HUES48 (cell line): ENCODE results near the gene PCDH17.

Source experiments
- H3K27ac ChIP-seq: one replicate; pipeline ENCODE4 v1.7.0; 2013; ENCODE audit warnings: low read depth, low read length, inconsistent platforms
- H3K27me3 ChIP-seq: 2 replicates; pipeline ENCODE4 v1.6.1; 2013; ENCODE audit warnings: mild to moderate bottlenecking, low read length; ENCODE audit not compliant: control insufficient read depth, insufficient read depth
- H3K36me3 ChIP-seq: 2 replicates; pipeline ENCODE4 v1.6.1; 2013; ENCODE audit warnings: low read length; ENCODE audit not compliant: control insufficient read depth, insufficient read depth
- H3K4me1 ChIP-seq: 2 replicates; pipeline ENCODE4 v1.6.1; 2013; ENCODE audit warnings: mild to moderate bottlenecking, low read length; ENCODE audit not compliant: control insufficient read depth, insufficient read depth
- H3K4me3 ChIP-seq: 2 replicates; pipeline ENCODE4 v1.5.1; 2013; ENCODE audit warnings: mild to moderate bottlenecking, low read depth, low read length
- H3K9ac ChIP-seq: 2 replicates; pipeline ENCODE4 v1.6.1; 2013; ENCODE audit warnings: mild to moderate bottlenecking, low read depth, low read length, moderate library complexity
- H3K9me3 ChIP-seq: 2 replicates; pipeline ENCODE4 v1.6.1; 2013; ENCODE audit warnings: low read length; ENCODE audit not compliant: control insufficient read depth, insufficient read depth

PCDH17 gene

GRCh38 chr13:57675526-57675925 is 44.0 kb downstream of the PCDH17 start:
- no peak overlapping the region for H3K4me3 ChIP-seq
- no peak overlapping the region for H3K27ac ChIP-seq
- H3K27me3 ChIP-seq = no peaks in the 10 kb centered on the region
- H3K9me3 ChIP-seq = no peaks in the 10 kb centered on the region
- H3K4me1 ChIP-seq = peaks cover 30% of the 10 kb centered on the region
- no peak overlapping the region for H3K9ac ChIP-seq
- H3K36me3 ChIP-seq = no peaks in the 10 kb centered on the region

GRCh38 chr13:57680609-57681008 is 49.1 kb downstream of the PCDH17 start:
- Histone ChIP-seq H3K36me3 (no peaks in the 10 kb centered on the region), H3K27me3 (no peaks in the 10 kb centered on the region), H3K27ac (no peak overlapping the region), H3K4me1 (peaks cover 23% of the 10 kb centered on the region), H3K9ac (no peak overlapping the region), H3K9me3 (no peaks in the 10 kb centered on the region), H3K4me3 (no peak overlapping the region)

DNA sequence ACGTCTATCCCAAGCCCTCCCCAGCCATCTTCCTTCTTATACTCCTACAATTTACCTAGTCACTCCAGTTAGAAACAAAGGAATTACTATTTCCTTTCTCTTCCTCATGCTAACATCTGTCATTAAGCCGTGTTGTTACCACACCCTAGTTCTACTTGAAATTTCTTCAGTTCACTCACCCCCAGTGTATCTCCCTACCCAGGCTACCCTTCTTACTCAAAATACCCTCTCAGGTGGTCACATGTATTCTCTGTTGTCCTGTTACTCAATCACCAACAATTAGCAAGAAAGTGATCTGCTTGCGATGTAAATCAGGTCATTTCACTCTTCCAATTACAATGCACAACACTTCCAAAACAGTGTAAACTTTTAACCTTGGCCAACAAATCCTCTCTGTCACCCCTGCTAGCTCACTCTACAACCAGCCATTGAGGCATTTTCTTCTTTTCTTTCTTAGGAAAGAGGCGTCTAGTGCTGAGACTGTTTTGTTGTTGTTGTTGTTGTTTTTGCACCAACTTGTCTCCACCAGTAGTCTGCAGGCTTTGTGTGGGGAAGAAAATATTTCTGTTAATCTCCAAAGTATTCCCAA is 50.7 kb downstream of the PCDH17 start:
- Histone ChIP-seq H3K27me3 (no peaks in the 10 kb centered on the region), H3K4me3 (no peak overlapping the region), H3K27ac (no peak overlapping the region), H3K9ac (no peak overlapping the region), H3K4me1 (peaks cover 23% of the 10 kb centered on the region), H3K36me3 (no peaks in the 10 kb centered on the region), H3K9me3 (no peaks in the 10 kb centered on the region)

DNA sequence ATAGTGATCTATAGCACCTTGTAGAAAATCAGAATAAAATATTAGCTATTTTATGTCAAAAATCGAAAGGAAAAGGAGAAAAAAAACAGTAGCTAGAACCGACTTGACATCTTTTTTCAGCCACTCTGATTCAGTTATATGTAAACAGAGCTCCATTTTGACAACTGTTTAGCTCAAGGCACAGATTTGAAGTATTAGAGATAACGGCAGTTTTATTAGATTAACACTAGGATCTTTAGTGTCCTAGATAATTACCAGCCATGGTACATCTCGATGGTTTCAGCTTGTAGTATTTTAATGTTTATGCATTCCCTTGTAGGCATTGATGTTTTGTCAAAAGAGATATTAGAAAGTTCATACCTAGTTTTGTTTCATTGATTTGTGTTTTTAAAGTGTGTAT is 67.3 kb downstream of the PCDH17 start:
- Histone ChIP-seq H3K36me3 (no peaks in the 10 kb centered on the region), H3K9ac (no peak overlapping the region), H3K27me3 (no peaks in the 10 kb centered on the region), H3K4me3 (no peak overlapping the region), H3K9me3 (no peaks in the 10 kb centered on the region), H3K4me1 (no peaks in the 10 kb centered on the region), H3K27ac (no peak overlapping the region)

DNA sequence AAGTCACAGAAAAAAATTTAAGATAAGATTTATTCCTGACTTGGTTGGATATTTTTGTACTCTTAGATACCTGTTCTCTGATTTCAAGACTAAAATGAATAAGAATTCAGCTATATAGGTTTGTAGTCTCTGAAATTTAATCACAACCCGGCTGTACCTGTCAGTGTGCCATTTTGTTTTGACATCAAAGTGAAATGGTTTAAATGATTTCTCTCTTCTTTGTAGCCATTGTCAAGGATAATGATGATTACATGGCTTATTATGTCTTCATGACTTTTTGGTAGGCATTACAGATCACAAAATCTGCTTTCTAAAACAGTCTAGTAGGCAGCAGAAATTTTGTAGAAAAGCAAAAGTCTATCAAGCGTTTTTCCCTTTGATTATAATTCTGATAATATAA is 72.5 kb downstream of the PCDH17 start:
- no peaks in the 10 kb centered on the region for H3K9me3 ChIP-seq
- H3K27ac ChIP-seq = no peak overlapping the region
- no peaks in the 10 kb centered on the region for H3K36me3 ChIP-seq
- H3K4me3 ChIP-seq = no peak overlapping the region
- no peaks in the 10 kb centered on the region for H3K4me1 ChIP-seq
- H3K9ac ChIP-seq = no peak overlapping the region
- no peaks in the 10 kb centered on the region for H3K27me3 ChIP-seq

- Histone ChIP-seq H3K9me3 (no peaks in the 10 kb centered on the region), H3K27ac (no peak overlapping the region), H3K36me3 (no peaks in the 10 kb centered on the region), H3K27me3 (no peaks in the 10 kb centered on the region), H3K9ac (no peak overlapping the region), H3K4me3 (no peak overlapping the region), H3K4me1 (peaks cover 16% of the 10 kb centered on the region; the same call in 1 of the 2 replicates)
These were observed 84.8 kb downstream of the PCDH17 start for GRCh38 chr13:57716295-57716694.

GRCh38 chr13:57724486-57725272 is 93.1 kb downstream of the PCDH17 start:
- H3K9me3 ChIP-seq = no peaks in the 10 kb centered on the region
- peaks cover 16% of the 10 kb centered on the region for H3K4me1 ChIP-seq
- H3K4me3 ChIP-seq = no peak overlapping the region
- H3K36me3 ChIP-seq = no peaks in the 10 kb centered on the region
- H3K27me3 ChIP-seq = no peaks in the 10 kb centered on the region; the same call in 1 of the 2 replicates
- H3K9ac ChIP-seq = no peak overlapping the region
- H3K27ac ChIP-seq = peak overlapping the region; percentile 38

GRCh38 chr13:57725480-57725879 is 93.9 kb downstream of the PCDH17 start:
- Histone ChIP-seq H3K27me3 (no peaks in the 10 kb centered on the region; the same call in 1 of the 2 replicates), H3K9me3 (no peaks in the 10 kb centered on the region), H3K27ac (no peak overlapping the region), H3K4me3 (no peak overlapping the region), H3K9ac (no peak overlapping the region), H3K4me1 (peaks cover 16% of the 10 kb centered on the region), H3K36me3 (no peaks in the 10 kb centered on the region)

GRCh38 chr13:57726981-57727380 is 95.4 kb downstream of the PCDH17 start:
- Histone ChIP-seq H3K36me3 (no peaks in the 10 kb centered on the region), H3K27me3 (no peaks in the 10 kb centered on the region; the same call in 1 of the 2 replicates), H3K27ac (no peak overlapping the region)

GRCh38 chr13:57734306-57734705 is 102.8 kb downstream of the PCDH17 start:
- peaks cover 11% of the 10 kb centered on the region for H3K4me1 ChIP-seq
- no peaks in the 10 kb centered on the region for H3K27me3 ChIP-seq
- H3K4me3 ChIP-seq = no peak overlapping the region
- H3K9me3 ChIP-seq = no peaks in the 10 kb centered on the region
- no peak overlapping the region for H3K9ac ChIP-seq
- H3K27ac ChIP-seq = no peak overlapping the region
- H3K36me3 ChIP-seq = no peaks in the 10 kb centered on the region

More at GRCh38 chr13:57726981-57727380, 95.4 kb downstream of the PCDH17 start:
- Histone ChIP-seq H3K4me1 (peaks cover 16% of the 10 kb centered on the region), H3K9ac (no peak overlapping the region), H3K4me3 (no peak overlapping the region), H3K9me3 (no peaks in the 10 kb centered on the region)

- no peak overlapping the region for H3K9ac ChIP-seq
- H3K27me3 ChIP-seq = no peaks in the 10 kb centered on the region
- peaks cover 34% of the 10 kb centered on the region for H3K4me1 ChIP-seq
- no peaks in the 10 kb centered on the region for H3K9me3 ChIP-seq
- no peaks in the 10 kb centered on the region for H3K36me3 ChIP-seq
- H3K27ac ChIP-seq = no peak overlapping the region
- no peak overlapping the region; the same call in 1 of the 2 replicates for H3K4me3 ChIP-seq
These were observed 107.5 kb downstream of the PCDH17 start for GRCh38 chr13:57739089-57739488.
